ENCODE data around the gene RHOF. TPM values are rescaled to one million over a fixed set of nuclear protein-coding genes. Genes with fewer than 3 reads are reported as not detected.

RHOF gene
- total RNA-seq, 2 donors from 2014 or later: 9.9 to 10.2 TPM

DNA sequence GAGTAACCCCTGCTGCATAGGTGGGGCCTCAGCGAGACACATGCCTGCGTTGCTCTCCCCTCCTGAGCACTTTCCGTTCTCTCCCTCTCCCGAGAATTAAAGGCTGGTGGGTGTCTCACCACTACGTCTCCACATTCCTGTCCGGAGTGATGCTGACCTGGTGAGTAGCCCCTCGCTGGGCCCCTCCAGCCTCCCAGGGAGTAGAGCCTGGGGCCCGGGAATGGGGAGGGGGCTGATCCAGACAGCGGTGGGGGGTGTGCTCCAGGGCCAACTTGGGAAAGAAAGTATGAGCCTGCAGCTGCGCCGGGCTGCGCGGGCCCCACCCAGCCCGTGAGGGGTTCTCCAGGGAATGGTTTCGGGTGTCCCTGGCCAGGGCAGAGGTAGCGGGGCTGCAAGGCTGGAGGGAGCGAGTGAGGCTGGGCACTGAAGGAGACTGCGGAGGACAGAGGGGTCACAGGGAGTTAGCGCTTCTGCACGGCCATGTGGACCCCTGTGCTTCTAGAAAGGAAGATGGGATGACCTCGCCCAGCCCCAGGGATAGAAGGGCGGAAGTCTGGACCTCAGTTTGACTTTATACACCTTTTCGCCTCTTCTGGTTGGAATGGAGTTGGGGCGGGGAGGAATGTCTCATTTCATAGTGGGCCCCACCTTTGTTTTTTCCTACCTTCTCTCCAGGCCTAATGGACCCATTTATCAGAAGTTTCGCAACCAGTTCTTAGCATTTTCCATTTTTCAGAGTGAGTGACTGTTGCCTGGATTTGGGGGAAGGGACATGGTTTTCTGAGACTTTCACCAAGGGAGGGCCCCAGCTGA lies 22.5 kb downstream of the RHOF start:
- Histone ChIP-seq H3K36me3 (replicated peaks in 1 of 2; ENCODE audit: insufficient read depth in 1 of 2, low read depth in 2 of 2) (no peaks in the 10 kb centered on the region), H3K9me3 (no peaks in the 10 kb centered on the region), H3K4me1 (peaks cover 11% of the 10 kb centered on the region), H3K27me3 (no peaks in the 10 kb centered on the region), H3K4me3 (no peak overlapping the region), H3K27ac (no peak overlapping the region)
- intact Hi-C loops (cut with DNase I): no loop called here
- ATAC-seq (no peak), DNase-seq (no peak)
- no peak for TF ChIP-seq POLR2A (IDR thresholded peaks at IDR 0.05)
- TF ChIP-seq CTCF (IDR thresholded peaks at IDR 0.05): no peak
- WGBS, 2 donors: 88 to 90% methylated on average over 14 to 25 of the region's 25 CpGs

DNA sequence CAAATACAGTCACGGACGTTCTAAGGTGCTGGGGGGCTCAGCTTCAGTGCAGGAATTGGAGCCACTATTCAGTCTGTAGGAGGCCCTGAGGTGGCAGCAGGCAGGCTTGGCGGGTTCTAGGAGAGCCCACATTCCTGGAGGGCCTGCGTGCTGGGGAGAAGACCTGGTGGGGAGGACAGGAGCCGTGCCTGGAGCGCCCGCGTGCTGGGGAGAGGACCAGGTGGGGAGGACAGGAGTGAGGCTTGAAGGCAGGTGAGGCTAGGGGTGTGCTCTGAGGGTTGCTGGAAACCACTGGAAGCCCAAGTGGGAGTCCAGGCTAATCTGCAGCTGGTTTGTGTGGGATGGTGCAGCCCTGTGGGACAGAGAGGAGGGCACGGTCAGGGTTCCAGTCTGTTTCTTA lies 23.1 kb downstream of the RHOF start:
- Histone ChIP-seq H3K27me3 (no peaks in the 10 kb centered on the region), H3K4me3 (no peak overlapping the region), H3K27ac (no peak overlapping the region), H3K36me3 (replicated peaks in 1 of 2; ENCODE audit: insufficient read depth in 1 of 2, low read depth in 2 of 2) (no peaks in the 10 kb centered on the region), H3K4me1 (peaks cover 9% of the 10 kb centered on the region), H3K9me3 (no peaks in the 10 kb centered on the region)
- DNase-seq (no peak), ATAC-seq (no peak)
- no peak for TF ChIP-seq CTCF (IDR thresholded peaks at IDR 0.05)
- no peak for TF ChIP-seq POLR2A (IDR thresholded peaks at IDR 0.05)
- 77 to 92% methylated on average over 6 to 9 of the region's 9 CpGs for WGBS, 2 donors
- intact Hi-C loops (cut with DNase I): no loop called here

GRCh38 chr12:121769831-121770301 lies 23.6 kb downstream of the RHOF start:
- 70 to 74% methylated on average over 9 to 11 of the region's 11 CpGs for WGBS, 2 donors
- H3K4me1 ChIP-seq: peaks cover 9% of the 10 kb centered on the region
- H3K27ac ChIP-seq: no peak overlapping the region
- no peaks in the 10 kb centered on the region for H3K27me3 ChIP-seq
- H3K4me3 ChIP-seq: no peak overlapping the region
- no peaks in the 10 kb centered on the region for H3K36me3 ChIP-seq (replicated peaks in 1 of 2; ENCODE audit: insufficient read depth in 1 of 2, low read depth in 2 of 2)
- TF ChIP-seq CTCF (IDR thresholded peaks at IDR 0.05) (no peak), POLR2A (IDR thresholded peaks at IDR 0.05) (no peak)
- no peak for ATAC-seq
- intact Hi-C loops (cut with DNase I): no loop called here
- no peak for DNase-seq
- no peaks in the 10 kb centered on the region for H3K9me3 ChIP-seq

GRCh38 chr12:121769297-121769830 lies 24.1 kb downstream of the RHOF start:
- TF ChIP-seq CTCF (IDR thresholded peaks at IDR 0.05): no peak
- no peak for TF ChIP-seq POLR2A (IDR thresholded peaks at IDR 0.05)
- H3K27ac ChIP-seq: no peak overlapping the region
- 61 to 91% methylated on average over 2 to 9 of the region's 9 CpGs for WGBS, 2 donors
- no peaks in the 10 kb centered on the region for H3K27me3 ChIP-seq
- no peak overlapping the region for H3K4me3 ChIP-seq
- no peak for ATAC-seq
- intact Hi-C loops (cut with DNase I): no loop called here
- H3K36me3 ChIP-seq (replicated peaks in 1 of 2; ENCODE audit: insufficient read depth in 1 of 2, low read depth in 2 of 2): no peaks in the 10 kb centered on the region
- peaks cover 9% of the 10 kb centered on the region for H3K4me1 ChIP-seq
- no peak for DNase-seq
- no peaks in the 10 kb centered on the region for H3K9me3 ChIP-seq

Measured in body of pancreas (tissue), 4 donors.